GM12873 (cell line): ENCODE data around the gene MOXD1.

Source experiments
- TF ChIP-seq, protein P1 (sequence below): IDR thresholded peaks from 2 replicates; pipeline ENCODE4 v1.5.1; 2012; ENCODE audit warnings: low read depth, mild to moderate bottlenecking, moderate library complexity, low read length, control low read depth; ENCODE audit not compliant: insufficient read depth; ENCODE audit errors: missing control alignments

The MOXD1 gene

DNA sequence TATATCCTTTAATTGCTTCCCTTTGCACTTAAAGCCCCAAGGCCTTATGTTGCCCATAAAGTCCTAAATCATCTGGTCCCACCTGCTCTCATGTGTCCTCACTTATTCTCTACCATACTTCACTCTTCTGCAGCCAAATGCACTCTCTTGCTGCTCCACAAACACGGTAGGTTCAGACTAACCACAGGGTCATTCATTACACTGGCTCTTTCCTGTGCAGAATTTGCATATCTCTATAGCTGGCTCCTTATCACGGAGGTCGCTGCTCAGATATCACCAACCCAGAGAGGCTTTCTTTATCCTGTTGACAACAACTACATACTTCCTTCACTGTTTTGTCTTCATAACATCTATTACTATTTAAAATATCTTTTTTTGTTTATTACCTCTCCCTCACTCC, 86.8 kb downstream of the MOXD1 start:
- TF ChIP-seq, protein P1, sequence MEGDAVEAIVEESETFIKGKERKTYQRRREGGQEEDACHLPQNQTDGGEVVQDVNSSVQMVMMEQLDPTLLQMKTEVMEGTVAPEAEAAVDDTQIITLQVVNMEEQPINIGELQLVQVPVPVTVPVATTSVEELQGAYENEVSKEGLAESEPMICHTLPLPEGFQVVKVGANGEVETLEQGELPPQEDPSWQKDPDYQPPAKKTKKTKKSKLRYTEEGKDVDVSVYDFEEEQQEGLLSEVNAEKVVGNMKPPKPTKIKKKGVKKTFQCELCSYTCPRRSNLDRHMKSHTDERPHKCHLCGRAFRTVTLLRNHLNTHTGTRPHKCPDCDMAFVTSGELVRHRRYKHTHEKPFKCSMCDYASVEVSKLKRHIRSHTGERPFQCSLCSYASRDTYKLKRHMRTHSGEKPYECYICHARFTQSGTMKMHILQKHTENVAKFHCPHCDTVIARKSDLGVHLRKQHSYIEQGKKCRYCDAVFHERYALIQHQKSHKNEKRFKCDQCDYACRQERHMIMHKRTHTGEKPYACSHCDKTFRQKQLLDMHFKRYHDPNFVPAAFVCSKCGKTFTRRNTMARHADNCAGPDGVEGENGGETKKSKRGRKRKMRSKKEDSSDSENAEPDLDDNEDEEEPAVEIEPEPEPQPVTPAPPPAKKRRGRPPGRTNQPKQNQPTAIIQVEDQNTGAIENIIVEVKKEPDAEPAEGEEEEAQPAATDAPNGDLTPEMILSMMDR = no peak

DNA sequence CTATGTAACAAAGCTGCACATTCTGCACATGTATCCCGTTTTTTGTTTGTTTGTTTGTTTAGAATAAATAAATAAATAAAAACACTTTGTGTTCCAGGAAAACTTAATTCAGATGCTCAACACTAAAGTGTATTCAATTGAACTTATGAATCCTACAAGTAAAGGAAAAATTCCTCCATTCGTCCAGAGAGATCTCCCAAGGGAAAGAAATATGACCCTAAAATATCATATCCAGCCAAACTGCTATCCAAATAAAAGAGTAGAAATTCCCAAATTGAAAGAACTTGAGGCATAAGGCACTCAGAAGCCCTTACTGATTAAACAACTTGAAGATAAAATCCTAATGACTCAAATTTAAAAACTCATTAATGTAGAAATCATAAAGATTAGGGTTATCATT, 90.4 kb downstream of the MOXD1 start:
- TF ChIP-seq, protein P1 = no peak

DNA sequence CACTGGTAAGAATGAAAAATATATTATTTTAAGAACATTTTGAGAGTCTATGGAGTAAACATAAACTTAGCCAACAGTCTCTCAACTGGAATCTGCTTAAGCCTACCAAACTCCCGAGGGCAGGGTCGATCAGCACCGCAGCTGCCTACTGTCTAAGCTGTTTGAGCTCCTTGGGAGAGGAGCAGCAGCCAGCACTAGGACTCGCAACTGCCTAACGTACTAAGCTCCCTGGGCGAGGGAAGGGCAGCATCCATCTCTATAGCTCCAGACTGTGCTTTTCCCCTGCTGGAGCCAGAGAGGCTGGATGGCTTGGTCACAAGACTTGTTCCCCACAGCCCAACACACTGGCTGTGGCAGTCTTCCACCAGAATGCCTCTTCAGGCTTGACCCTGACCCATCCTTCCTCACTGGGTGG, 96.4 kb downstream of the MOXD1 start:
- TF ChIP-seq, protein P1 = no peak

DNA sequence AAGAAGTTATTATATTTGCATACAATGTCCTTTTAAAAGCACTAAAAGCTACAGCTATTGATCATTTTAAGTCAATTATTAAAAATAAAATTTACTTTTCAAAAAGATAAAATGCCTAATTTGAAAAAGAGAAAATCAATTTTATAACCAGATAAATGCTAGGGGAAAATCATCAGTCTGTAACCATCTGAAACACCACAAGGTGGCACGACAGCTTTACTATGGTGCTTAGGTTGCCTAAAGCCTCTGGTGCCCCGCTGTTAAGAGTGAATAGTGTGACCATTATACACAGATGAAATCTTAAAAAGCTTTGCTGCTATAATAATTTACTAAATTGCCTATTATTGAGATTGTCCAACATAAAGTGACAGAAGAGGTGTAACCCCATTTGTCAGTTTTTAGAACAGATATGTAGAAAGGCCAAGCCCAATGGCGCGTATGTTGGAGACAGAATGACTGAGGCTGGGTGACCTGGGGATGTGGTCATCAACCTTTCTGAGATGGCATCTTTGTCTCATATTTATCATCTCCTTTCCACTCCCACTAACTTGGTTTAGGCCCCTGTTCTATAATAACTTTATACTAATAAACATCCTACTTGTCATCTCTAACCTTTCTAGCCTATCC, 100.8 kb downstream of the MOXD1 start:
- TF ChIP-seq, protein P1 = peak; percentile 60

DNA sequence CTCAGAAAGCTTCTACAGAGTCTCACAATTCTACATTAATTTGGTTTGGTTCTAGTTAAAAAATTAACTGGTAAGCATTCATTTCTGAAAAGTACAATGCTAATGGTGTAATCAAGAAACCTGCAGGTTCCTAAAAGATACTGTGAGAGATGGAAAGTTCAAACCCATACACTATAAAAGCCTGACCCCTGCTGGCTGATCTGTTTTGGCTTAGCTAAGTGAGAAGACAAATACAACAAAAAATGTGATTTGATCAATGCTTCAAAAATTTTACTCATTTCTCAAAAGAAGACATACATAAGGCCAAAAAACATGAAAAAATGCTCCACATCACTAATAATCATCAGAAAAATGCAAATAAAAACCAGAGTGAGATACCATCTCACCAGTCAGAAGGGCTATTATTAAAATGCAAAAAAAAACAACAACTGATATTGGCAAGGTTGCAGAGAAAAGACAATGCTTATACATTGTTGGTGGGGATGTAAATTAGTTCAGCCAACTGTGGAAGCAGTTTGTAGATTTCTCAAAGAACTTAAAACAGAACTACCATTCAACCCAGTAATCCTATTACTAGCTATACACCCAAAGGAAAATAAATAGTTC, 102.8 kb downstream of the MOXD1 start:
- TF ChIP-seq, protein P1 = peak; percentile 67

DNA sequence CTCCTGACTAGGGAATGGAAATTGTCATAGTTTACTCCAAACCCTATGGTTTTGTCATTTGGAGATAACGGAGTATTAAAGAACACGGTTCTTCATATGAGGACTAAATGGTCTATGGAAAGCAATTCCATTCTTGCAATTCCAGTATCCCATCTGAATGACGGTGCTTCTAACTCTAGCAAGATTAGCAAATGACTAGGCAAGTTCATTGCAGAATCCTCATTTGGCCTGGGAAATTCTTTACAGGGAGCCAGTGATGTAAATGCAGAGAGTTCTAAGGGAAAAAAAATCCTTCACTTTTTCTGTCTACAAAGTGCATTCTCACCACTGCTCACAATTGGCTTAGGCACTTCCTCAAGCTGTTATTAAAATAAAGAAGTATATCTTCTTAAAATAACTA, 111.5 kb downstream of the MOXD1 start:
- TF ChIP-seq, protein P1 = no peak

DNA sequence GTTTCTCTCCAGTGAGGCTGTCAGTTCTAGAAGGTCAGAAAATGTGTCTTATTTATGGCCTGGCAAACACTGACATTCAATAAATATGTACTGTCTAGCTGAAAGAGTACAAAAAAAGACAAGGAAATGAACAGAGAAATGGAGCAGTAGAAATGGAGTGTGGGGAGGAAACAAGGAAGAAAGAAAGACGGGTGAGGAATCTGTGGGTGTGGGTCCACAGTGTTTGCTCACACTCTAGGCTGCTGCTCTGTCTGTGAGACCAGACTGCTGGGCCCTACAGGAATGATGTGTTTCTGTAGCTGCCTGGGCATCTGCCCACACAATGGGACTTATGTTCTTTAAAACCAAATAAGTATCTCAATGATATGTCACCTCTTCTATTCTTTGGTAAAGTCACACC, 114.2 kb downstream of the MOXD1 start:
- TF ChIP-seq, protein P1 = no peak
